ENCODE data around the gene CHMP4B. TPM values are rescaled to one million over a fixed set of nuclear protein-coding genes. Genes with fewer than 3 reads are reported as not detected.

The CHMP4B gene
- total RNA-seq, 1 donor from 2014 or later, result 104 TPM

DNA sequence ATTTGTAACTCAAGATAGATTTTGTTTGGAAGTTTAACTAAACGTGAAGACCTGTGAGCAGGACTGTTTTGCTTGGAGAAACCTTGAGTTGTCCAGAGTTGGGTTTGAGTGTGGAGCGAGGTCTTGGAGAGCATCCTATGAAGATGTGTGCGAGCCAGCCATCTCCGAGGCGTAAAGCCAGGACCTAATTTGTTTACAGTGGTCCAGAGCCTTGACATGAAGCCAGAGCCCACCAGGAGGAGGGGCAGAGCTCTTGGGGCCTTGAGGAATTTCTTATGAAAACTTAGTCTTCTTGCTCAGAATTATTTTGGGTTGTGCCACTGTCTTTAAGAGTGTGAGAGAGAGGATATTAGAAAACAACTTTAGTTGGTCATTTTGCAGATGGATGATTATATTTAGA is 6.3 kb downstream of the CHMP4B start:
- Histone ChIP-seq H3K36me3 (peaks cover 4% of the 10 kb centered on the region), H3K4me3 (no peak overlapping the region), H3K9me3 (replicated peaks) (no peaks in the 10 kb centered on the region), H3K27me3 (ENCODE audit: low read depth) (no peaks in the 10 kb centered on the region), H3K4me1 (peaks cover 100% of the 10 kb centered on the region), H3K27ac (replicated peaks) (no peak overlapping the region)
- intact Hi-C loops (cut with micrococcal nuclease), result no loop called here
- no peak for DNase-seq
- TF ChIP-seq, protein P1, sequence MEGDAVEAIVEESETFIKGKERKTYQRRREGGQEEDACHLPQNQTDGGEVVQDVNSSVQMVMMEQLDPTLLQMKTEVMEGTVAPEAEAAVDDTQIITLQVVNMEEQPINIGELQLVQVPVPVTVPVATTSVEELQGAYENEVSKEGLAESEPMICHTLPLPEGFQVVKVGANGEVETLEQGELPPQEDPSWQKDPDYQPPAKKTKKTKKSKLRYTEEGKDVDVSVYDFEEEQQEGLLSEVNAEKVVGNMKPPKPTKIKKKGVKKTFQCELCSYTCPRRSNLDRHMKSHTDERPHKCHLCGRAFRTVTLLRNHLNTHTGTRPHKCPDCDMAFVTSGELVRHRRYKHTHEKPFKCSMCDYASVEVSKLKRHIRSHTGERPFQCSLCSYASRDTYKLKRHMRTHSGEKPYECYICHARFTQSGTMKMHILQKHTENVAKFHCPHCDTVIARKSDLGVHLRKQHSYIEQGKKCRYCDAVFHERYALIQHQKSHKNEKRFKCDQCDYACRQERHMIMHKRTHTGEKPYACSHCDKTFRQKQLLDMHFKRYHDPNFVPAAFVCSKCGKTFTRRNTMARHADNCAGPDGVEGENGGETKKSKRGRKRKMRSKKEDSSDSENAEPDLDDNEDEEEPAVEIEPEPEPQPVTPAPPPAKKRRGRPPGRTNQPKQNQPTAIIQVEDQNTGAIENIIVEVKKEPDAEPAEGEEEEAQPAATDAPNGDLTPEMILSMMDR (IDR thresholded peaks at IDR 0.05; ENCODE audit: borderline replicate concordance), result no peak

DNA sequence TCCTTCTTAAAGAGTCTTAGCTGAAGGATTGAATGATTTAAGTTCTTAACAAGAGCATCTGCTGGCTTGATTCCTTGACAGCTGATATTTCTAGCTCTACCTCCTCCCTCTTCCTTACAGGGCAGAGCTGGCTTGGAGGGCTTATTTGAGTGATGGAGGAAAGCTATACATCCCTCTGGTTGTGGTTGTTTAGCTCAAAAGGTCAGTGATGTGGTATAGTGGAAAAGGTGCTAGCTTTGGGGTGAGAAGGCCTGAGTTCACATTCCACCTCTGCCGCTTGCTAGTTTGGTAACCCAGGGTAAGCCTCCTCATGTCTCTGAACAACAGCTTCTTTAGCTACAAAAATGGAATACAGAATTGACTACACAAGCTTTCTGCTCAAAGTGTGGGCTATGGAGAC is 8.3 kb downstream of the CHMP4B start:
- intact Hi-C loops (cut with micrococcal nuclease), result no loop called here
- TF ChIP-seq, protein P1 (IDR thresholded peaks at IDR 0.05; ENCODE audit: borderline replicate concordance), result no peak
- H3K27me3 ChIP-seq (ENCODE audit: low read depth), result no peaks in the 10 kb centered on the region
- no peak for DNase-seq
- peak overlapping the region; percentile 52 for H3K27ac ChIP-seq (replicated peaks)
- peaks cover 4% of the 10 kb centered on the region for H3K36me3 ChIP-seq
- H3K9me3 ChIP-seq (replicated peaks), result no peaks in the 10 kb centered on the region
- H3K4me3 ChIP-seq, result no peak overlapping the region
- peaks cover 100% of the 10 kb centered on the region for H3K4me1 ChIP-seq

DNA sequence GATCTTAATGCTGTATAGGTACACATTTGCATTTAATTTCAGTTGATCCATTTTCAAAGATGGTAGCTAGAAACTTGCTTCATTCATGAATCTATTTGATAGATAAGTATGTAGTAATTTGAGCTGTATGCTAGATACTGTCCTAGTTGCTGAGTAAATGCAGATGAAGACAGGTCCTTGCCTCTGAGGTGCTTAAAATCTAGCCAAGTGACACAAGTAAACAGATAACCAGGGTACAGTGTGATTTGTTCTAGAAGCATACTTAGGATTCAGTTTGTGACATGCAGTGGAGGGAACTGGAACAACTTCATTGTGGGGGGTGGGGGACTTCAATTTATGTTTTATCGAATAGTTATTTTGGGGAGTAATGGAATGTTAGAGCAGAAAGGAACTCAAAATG is 9.2 kb downstream of the CHMP4B start:
- Histone ChIP-seq H3K4me3 (no peak overlapping the region), H3K27ac (replicated peaks) (peak overlapping the region; percentile 52), H3K9me3 (replicated peaks) (no peaks in the 10 kb centered on the region), H3K36me3 (peaks cover 3% of the 10 kb centered on the region), H3K27me3 (ENCODE audit: low read depth) (no peaks in the 10 kb centered on the region), H3K4me1 (peaks cover 100% of the 10 kb centered on the region)
- DNase-seq, result no peak
- intact Hi-C loops (cut with micrococcal nuclease), result no loop called here
- TF ChIP-seq, protein P1 (IDR thresholded peaks at IDR 0.05; ENCODE audit: borderline replicate concordance), result no peak

DNA sequence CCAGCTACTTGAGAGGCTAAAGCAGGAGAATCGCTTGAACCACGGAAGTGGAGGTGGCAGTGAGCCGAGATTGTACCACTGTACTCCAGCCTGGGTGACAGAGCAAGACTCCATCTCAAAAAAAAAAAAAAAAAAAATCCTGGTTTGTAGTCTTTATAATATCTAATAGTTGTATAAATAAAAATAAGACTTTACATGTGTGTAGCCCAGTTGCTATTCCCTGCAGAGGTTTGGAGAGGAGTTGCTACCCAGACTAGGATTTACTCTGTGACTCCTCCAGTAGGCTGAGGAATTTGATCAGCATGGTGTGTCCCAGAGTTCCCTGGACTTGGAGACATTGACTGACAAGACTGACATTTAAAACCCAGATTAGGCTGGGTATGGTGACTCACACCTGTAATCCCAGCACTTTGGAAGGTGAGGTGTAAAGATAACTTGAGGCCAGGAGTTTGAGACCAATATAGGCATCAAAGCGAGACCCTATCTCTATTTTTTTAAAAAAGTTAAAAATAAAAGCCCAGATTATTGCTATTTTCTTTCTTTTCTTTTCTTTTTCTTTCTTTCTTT is 10.2 kb downstream of the CHMP4B start:
- H3K36me3 ChIP-seq, result no peaks in the 10 kb centered on the region
- no peaks in the 10 kb centered on the region for H3K9me3 ChIP-seq (replicated peaks)
- intact Hi-C loops (cut with micrococcal nuclease), result no loop called here
- peaks cover 100% of the 10 kb centered on the region for H3K4me1 ChIP-seq
- peak overlapping the region; percentile 68 for H3K27ac ChIP-seq (replicated peaks)
- no peak overlapping the region for H3K4me3 ChIP-seq
- no peaks in the 10 kb centered on the region for H3K27me3 ChIP-seq (ENCODE audit: low read depth)
- no peak for DNase-seq
- TF ChIP-seq, protein P1 (IDR thresholded peaks at IDR 0.05; ENCODE audit: borderline replicate concordance), result no peak

DNA sequence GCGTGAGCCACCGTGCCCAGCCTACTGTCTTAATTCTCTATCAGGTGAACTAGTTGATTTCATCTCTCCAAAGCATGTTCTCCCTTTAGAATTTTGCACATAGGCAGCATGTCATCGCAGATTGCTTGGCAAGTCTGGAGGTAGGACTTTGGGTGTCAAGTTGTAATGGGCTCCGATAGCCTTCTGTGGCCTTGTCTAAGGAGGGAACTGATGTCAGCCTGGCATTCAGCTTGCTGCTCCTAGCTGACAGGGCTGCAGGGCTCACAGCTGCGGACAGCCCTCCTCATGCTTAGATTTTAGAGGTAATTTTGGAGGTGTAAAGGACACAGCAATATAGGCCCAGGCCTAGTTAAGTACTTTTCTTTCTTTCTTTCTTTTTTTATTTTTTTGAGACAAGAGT is 11.3 kb downstream of the CHMP4B start:
- Histone ChIP-seq H3K27me3 (ENCODE audit: low read depth) (no peaks in the 10 kb centered on the region), H3K9me3 (replicated peaks) (no peaks in the 10 kb centered on the region), H3K4me1 (peaks cover 100% of the 10 kb centered on the region), H3K27ac (replicated peaks) (peak overlapping the region; percentile 68), H3K36me3 (no peaks in the 10 kb centered on the region), H3K4me3 (no peak overlapping the region)
- intact Hi-C loops (cut with micrococcal nuclease), result no loop called here
- TF ChIP-seq, protein P1 (IDR thresholded peaks at IDR 0.05; ENCODE audit: borderline replicate concordance), result no peak
- no peak for DNase-seq
